GM18520 (cell line): ENCODE results near the gene SRRM5.
"Not testable (repeated sequence)": the region's sequence is repeated elsewhere in the genome, so short reads cannot be mapped to it uniquely, and the experiment has no call there.

Experiments
- ATAC-seq: cut with Tn5 transposase; IDR thresholded peaks from one replicate; pipeline ENCODE4 v1.9.1; 2021; ENCODE audit not compliant: unreplicated experiment

The SRRM5 gene, protein sequence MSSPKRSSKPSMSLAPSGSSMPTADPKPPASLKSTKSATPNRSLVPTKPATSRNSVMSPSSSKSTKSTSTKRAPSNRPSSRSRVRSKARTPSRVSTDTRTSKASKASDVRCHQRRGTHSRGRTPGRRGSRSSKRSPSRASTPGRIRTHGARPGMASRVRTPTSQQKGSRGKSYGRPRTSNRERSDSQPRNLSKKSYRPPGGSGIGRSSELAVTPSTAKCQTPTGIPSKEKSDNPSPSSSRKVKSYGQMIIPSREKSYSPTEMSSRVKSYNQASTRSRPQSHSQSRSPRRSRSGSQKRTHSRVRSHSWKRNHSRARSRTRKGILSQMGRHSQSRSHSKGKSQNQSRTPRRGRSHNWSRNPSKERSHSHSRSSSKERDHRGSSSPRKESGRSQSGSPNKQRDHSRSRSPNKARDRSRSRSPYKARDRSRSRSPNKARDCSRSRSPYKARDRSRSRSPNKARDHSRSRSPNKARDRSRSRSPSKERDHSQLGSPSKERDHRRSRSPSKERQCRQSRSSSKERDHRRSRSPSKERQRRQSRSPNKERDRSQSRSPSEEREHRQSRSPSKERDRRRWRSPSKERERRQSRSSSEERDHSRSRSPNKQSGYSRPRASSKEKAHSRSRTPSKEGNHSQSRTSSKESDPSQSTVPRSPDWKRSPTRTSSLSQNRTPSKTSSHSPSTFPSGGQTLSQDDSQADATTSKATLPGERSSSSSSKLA

DNA sequence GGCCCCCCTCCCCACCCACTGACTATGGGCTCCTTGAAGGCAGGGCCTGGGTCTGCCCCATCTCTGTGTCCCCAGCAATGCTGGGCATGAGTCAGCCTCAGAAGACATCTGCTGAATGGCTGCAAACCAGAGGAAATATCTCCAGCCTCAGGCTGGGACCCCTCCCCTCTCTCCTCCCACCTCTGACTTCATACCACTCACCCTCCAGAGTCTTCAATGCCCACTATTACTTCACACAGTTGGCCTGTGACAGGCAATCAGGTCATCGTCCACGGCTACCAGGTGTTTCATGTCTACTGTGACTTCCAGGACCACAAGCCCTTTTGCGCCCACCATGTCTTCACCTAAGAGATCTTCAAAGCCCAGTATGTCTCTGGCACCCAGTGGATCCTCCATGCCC, at the start of gene SRRM5:
Gene SRRM5, plus strand, starts transcription at position 301 of the 400 bp plus-strand sequence. Its CDS starts 34 bp downstream, at position 335.
- ATAC-seq, result no peak

- no peak for ATAC-seq
Observed at GRCh38 chr19:43562226-43562697, 49.6 kb upstream of the SRRM5 start.

- ATAC-seq, result peak; percentile 85
Observed at GRCh38 chr19:43562698-43563241, 49.1 kb upstream of the SRRM5 start.

- ATAC-seq, result no peak
Observed at GRCh38 chr19:43563816-43564457, 48.0 kb upstream of the SRRM5 start.

- no peak for ATAC-seq
Observed at GRCh38 chr19:43564800-43565199, 47.1 kb upstream of the SRRM5 start.

GRCh38 chr19:43569657-43570056, 42.2 kb upstream of the SRRM5 start:
- no peak for ATAC-seq

DNA sequence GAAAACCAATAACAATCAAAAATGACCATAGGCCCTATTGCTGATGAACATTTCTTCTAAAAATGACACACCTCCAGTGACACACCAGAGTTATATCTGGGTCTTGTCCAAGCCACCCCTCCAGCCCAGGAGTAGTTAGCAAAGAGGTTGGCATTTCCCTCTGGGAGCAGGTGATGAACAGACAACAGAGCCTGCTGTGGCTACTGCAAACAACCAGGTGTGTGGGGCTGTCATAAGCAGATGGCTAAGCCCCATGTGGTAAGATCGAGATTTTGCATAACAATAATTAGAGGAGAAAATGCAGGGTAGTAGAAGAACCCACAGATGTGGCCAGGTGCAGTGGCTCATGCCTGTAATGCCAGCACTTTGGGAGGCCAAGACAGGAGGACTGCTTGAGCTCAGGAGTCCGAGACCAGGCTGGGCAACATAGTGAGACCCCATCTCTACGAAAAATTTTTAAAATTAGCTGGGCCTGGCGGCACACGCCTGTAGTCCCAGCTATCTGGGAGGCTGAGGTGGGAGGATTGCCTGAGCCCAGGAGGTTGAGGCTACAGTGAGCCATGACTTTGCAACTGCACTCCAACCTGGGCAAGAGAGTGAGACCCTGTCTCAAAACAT, 41.6 kb upstream of the SRRM5 start:
- no peak for ATAC-seq

DNA sequence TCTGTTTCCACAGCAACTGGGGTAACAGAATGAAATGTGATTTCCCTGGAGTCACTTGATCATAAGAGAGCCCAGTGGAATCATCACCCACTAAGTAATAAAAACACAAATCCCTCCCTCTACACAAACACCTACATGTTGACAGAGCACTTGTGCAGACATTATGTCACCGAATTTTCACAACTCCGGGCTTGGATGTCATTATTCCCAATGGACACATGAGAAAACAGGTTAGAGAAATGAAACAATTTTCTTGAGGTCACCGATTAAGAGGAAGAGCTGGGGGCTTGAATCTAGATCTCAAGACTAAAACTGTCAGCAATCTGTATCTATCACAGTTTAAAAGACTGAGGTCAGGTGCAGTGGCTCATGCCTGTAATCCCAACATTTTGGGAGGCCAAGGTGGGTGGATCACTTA, 39.7 kb upstream of the SRRM5 start:
- ATAC-seq, result no peak

DNA sequence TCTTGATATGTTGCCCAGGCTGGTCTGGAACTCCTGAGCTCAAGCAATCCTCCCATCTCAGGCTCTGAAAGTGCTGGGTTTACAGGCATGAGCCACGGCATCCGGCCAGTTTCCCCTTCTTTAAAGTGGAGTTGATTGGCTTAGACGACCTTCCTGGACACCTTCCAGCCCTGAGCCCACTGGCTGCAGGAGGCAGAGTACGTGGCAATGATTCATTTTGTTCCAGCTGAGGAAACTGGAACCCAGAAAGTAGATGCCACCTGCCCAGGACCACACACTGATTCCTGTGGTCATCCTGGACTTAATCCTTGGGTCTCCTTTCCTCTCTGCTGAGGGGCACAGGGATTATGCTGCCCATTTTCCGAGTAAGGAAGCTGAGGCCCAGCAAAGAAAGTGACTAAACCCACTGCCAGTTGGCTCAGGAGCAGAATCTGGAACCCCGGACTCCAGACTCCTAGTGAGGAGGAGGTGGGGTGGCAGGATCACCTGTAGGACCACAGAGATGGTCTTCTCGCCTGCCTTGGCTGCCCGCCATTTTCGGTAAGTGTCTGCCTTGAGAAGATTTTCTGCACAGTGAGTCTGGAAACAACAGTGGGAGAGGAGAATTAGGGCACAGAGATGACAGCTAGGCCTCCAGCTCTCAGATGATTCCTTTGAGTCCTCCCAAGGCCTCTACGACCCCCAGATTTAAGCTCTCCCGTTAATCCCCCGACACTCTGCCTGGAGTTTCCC, 37.3 kb upstream of the SRRM5 start:
- ATAC-seq, result no peak

DNA sequence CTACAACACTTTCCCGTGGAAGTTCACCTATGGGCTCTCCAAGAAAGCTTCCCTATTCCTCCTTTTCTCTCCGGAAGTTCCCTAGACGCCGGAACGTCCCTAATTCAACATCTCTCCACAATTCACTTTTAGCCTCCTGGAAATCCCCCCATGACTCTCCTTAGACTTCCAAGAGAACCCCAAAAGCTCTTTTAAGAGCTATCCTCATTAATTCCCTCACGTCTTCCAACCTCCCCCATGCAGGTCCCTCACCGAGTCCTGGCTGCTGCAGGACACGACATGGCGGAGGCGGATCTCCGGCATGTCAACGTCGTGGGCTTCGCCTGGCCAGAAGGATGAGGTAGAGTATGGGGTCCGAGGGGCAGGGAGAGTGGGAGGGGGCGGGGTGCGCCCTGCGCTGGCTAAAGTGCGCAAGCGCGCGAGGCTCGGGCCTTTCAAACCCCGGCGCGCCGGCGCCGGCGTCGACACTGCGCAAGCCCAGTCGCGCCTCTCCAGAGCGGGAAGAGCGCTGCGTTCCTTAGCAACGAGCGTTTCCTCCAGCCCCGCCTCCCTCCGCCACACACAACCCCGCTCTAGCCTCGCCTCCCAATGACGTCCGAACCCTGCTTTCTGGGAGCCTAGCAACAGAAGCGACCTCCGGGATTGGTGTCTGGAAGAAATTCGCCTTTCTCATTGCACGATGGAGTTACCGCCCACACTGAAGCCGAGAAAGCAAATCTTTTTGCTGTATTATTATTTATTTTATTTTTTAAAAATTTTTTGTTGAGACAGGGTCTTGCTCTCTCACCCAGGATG, 36.5 kb upstream of the SRRM5 start, which contains the start of the genes PINLYP and XRCC1:
Gene PINLYP, plus strand, starts transcription at position 646 of the 795 bp plus-strand sequence. CDS start 1,391 bp downstream, outside the sequence.
Gene XRCC1, minus strand, starts transcription at position 372 of the 795 bp plus-strand sequence. Its CDS starts 69 bp downstream, at position 303.
- peak; percentile 96 for ATAC-seq

- ATAC-seq, result no peak
Observed at GRCh38 chr19:43575955-43576878, 35.7 kb upstream of the SRRM5 start.

GRCh38 chr19:43578787-43579186, 33.1 kb upstream of the SRRM5 start:
- no peak for ATAC-seq

DNA sequence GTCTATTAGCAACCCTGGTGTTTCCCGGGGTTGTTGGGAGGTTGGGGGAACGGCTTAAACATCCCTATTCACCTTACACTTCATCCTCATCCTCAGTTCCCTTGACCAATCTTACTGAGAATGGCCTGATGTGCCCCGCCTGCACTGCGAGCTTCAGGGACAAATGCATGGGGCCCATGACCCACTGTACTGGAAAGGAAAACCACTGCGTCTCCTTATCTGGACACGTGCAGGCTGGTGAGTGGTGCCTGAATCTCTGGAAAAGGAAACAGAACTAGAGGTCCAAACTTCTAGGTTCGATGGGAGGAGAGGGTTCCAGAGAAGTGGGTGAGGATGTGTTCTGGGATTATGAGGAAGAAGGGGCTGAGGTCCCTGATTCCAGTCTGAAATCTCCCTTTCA, 30.4 kb upstream of the SRRM5 start:
- ATAC-seq, result no peak

- ATAC-seq, result no peak
Observed at GRCh38 chr19:43582495-43582894, 29.4 kb upstream of the SRRM5 start.

GRCh38 chr19:43584484-43584883, 27.4 kb upstream of the SRRM5 start:
- ATAC-seq, result no peak

DNA sequence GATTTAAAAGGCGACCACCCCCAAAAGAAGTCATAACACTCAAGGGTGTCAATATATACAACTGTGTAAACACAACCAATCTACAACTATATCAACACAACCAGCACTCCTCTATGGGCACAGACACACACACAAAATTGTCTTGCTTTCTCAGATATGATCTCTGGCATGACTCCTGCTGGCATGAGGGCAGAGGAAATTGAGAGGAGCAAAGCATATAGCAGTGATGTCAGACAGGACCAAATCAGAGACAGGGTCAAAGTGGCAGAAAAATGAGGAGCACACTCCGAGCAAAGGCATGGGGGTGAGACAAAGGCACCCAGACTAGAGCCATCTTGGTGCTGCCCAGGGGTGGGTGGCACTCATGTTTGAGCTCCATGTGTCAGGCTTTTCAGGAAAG, 25.5 kb upstream of the SRRM5 start:
- no peak for ATAC-seq

DNA sequence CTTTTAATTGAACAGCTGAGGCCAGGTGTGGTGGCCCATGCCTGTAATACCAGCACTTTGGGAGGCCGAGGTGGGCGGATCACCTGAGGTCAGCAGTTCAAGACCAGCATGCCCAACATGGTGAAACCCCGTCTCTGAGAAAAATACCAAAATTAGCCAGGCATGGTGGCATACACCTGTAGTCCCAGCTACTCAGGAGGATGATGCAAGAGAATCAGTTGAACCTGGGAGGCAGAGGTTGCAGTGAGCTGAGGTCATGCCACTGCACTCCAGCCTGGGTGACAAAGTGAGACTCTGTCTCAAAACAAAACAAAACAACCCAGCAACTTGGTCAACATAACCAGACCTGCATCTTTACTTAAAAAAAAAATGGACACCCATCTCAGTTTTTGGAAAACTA, 24.9 kb upstream of the SRRM5 start:
- not testable (repeated sequence) for ATAC-seq

DNA sequence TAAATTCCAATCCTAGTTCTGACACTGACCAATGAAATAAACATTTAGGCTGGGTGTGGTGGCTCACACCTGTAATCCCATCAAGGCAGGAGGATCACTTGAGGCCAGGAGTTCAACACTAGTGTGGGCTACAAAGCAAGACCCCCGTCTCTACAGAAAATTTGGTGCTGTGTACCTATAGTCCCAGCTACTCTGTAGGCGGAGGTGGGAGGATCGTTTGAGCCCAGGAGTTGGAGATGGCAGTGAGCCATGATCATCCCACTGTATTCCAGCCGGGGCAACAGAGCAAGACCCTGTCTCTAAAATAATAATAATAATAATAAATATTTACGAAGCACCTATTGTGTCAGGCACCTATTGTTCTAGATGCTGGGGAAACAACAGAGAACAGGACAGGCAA, 22.6 kb upstream of the SRRM5 start:
- ATAC-seq, result no peak
